Measurements from ENCODE around the gene INO80E. TPM values are rescaled to one million over a fixed set of nuclear protein-coding genes. Genes with fewer than 3 reads are reported as not detected.

INO80E gene
- total and polyA plus RNA-seq, 2 of the 8 experiments (the other 6 are each of a cell fraction or from before 2014, with no cell fraction given): 43.0 to 91.2 TPM

DNA sequence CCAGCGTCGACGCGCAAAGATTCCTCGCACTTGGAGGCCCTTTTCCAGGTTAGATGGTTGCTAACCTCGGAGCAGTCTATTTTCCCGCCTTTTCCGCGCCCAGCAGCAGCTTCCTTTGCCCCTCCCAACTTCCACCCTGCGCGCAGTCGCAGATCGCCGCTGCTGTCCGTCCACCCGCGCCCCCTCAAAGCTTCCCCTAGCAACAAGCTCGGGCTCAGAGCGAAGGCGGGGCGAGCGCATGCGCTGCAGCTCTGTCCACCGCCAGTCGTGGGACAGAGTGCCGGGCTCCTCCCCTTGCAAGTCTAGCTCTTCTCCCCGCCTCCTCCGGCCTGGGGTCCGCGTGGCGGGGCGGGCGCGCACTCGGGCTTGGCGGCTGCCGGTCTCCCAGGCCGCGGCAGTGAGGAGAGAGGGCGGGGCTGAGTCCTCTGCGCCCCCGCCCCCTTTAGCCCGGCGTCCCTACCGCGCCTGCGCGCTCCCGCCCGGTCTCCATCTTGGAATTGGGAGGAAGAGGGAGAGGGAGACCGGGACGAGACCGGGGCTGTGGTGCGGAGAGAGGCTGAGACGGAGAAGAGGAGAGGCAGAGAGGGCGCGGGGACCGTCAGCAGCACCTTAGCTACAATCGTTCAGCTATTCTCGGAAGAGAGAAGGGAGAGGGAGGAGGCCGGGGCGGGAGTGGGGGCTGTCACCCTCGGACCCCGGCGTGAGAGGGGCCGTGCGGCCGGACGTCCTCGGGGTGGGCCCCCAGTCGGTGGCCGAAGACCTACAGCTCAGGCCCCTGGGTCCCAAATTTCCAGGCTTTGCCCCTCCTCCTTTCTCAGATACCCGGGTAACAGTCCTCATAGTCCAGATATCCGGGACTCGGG lies 22.4 kb upstream of the INO80E start, which contains the start of gene TAOK2 (continued):
- TF ChIP-seq SIX5 (IDR thresholded peaks at IDR 0.05; ENCODE audit: low read depth, low read length) (no peak), RFX5 (IDR thresholded peaks at IDR 0.05; ENCODE audit: borderline replicate concordance, low read depth, low read length) (peak; percentile 90), RXRA (IDR thresholded peaks at IDR 0.05; ENCODE audit: insufficient read depth, low read depth, low read length) (no peak), FOSL1 (IDR thresholded peaks at IDR 0.05; ENCODE audit: insufficient read depth, low read depth, low read length) (no peak), TAF7 (optimal IDR thresholded peaks at IDR 0.05; ENCODE audit: borderline replicate concordance, low read depth, low read length) (no peak), ASH2L (IDR thresholded peaks at IDR 0.05; ENCODE audit: low read length) (peak; percentile 38), TAF1 (IDR thresholded peaks at IDR 0.05; ENCODE audit: low read depth, low read length) (peak; percentile 57; the same call in 1 of the 2 replicates), HDAC2 (IDR thresholded peaks at IDR 0.05; ENCODE audit: borderline replicate concordance in 1 of 2, low read depth in 2 of 2, low read length in 2 of 2) (peak in 1 of 2 experiments; percentile 95; a peak in 2 of 4 replicates), MAFK (IDR thresholded peaks at IDR 0.05; ENCODE audit: low read depth, low read length) (no peak), CHD1 (IDR thresholded peaks at IDR 0.05; ENCODE audit: low read depth, low read length) (no peak), BACH1 (IDR thresholded peaks at IDR 0.05; ENCODE audit: low read length) (no peak), SAP30 (IDR thresholded peaks at IDR 0.05; ENCODE audit: insufficient read depth, insufficient replicate concordance, low read length) (no peak), BCL11A (IDR thresholded peaks at IDR 0.05; ENCODE audit: low read depth in 2 of 2, low read length in 2 of 2) (no peak), CEBPB (IDR thresholded peaks at IDR 0.05; ENCODE audit: low read depth, low read length) (no peak)
- TF ChIP-seq, protein P1, sequence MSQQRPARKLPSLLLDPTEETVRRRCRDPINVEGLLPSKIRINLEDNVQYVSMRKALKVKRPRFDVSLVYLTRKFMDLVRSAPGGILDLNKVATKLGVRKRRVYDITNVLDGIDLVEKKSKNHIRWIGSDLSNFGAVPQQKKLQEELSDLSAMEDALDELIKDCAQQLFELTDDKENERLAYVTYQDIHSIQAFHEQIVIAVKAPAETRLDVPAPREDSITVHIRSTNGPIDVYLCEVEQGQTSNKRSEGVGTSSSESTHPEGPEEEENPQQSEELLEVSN (IDR thresholded peaks at IDR 0.05): peak; percentile 100
- TF ChIP-seq, protein P2, sequence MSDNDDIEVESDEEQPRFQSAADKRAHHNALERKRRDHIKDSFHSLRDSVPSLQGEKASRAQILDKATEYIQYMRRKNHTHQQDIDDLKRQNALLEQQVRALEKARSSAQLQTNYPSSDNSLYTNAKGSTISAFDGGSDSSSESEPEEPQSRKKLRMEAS (IDR thresholded peaks at IDR 0.05): peak; percentile 99
